Lung (tissue), 12 donors: Measurements from ENCODE around the gene PDZD8. TPM values are rescaled to one million over a fixed set of nuclear protein-coding genes. Genes with fewer than 3 reads are reported as not detected.

Source experiments
- ATAC-seq: fragments of 200-7000 bp; cut with Tn5 transposase; one replicate; pipeline ENCODE4 v1.9.1; 2020; ENCODE audit warnings: moderate number of reproducible peaks; ENCODE audit not compliant: insufficient read depth, low FRiP score
- DNase-seq, 3 donors: peaks; one replicate each; pipeline ENCODE4 v3.0.0-alpha.2; 2013 to 2017
- H3K27ac ChIP-seq, 2 donors: one replicate each; pipeline ENCODE4 v1.5.1; 2013; ENCODE audit warnings: mild to moderate bottlenecking in 2 of 2, moderate library complexity in 2 of 2, control low read depth in 1 of 2, inconsistent platforms in 1 of 2, low read depth in 1 of 2, low read length in 1 of 2
- H3K27me3 ChIP-seq, 3 donors: one replicate each; pipeline ENCODE4 v1.5.1; 2013; ENCODE audit warnings: low read length in 2 of 3; ENCODE audit not compliant: control insufficient read depth in 3 of 3, insufficient read depth in 3 of 3
- H3K36me3 ChIP-seq, 4 donors: one replicate each; pipeline ENCODE4 v1.5.1; 2013; ENCODE audit warnings: low read length in 4 of 4, mild to moderate bottlenecking in 1 of 4, moderate library complexity in 1 of 4; ENCODE audit not compliant: control insufficient read depth in 4 of 4, insufficient read depth in 4 of 4
- H3K4me1 ChIP-seq, 5 donors: one replicate each; pipeline ENCODE4 v1.5.1; 2013; ENCODE audit warnings: low read length in 5 of 5, mild to moderate bottlenecking in 2 of 5, moderate library complexity in 1 of 5; ENCODE audit not compliant: control insufficient read depth in 5 of 5, insufficient read depth in 5 of 5
- H3K4me3 ChIP-seq: one replicate; pipeline ENCODE4 v1.5.1; 2013; ENCODE audit warnings: mild to moderate bottlenecking, control low read depth, moderate library complexity
- H3K9ac ChIP-seq, 2 donors: one replicate each; pipeline ENCODE4 v1.5.1; 2013; ENCODE audit warnings: low read length in 2 of 2, control low read depth in 1 of 2; ENCODE audit not compliant: insufficient read depth in 1 of 2
- H3K9me3 ChIP-seq, 4 donors: one replicate each; pipeline ENCODE4 v1.5.1; 2013; ENCODE audit warnings: low read length in 3 of 4, mild to moderate bottlenecking in 1 of 4, moderate library complexity in 1 of 4; ENCODE audit not compliant: control insufficient read depth in 4 of 4, insufficient read depth in 3 of 4
- WGBS, 2 donors: extraction: QIAGEN DNeasy Blood & Tissue Kit; methylation state at CpG; one replicate each; pipeline ENCODE4 v1.1.7; 2013; 5-methylcytosine and 5-hydroxymethylcytosine counted together
- polyA plus RNA-seq, 2 donors: library from polyadenylated mRNA; stranded (reverse); fragments of 200-250 nt; gene quantifications; one replicate each; pipeline ENCODE4 v1.2.1, GENCODE V29; 2013
- total RNA-seq, 2 donors: library from RNA; depleted of rRNA in 1 of 2; stranded (reverse); fragments of >200 nt in 1 of 2; gene quantifications; one replicate each; pipeline ENCODE4 v1.2.1, GENCODE V29; 2014 to 2021
- TF ChIP-seq, protein P1 (sequence below): IDR thresholded peaks from 2 replicates; pipeline ENCODE4 v1.5.1; 2012; ENCODE audit warnings: mild to moderate bottlenecking; ENCODE audit errors: control extremely low read depth, extremely low read depth
- donor health status: control.
- donor health status: control.
- donor health status: Bipolar disorder and iron deficiency.
- donor health status: healthy.
- donor health status: DM: yes; HTN: yes; CAD: no.

PDZD8 gene
- total and polyA plus RNA-seq, 4 donors: 3.7 to 32.0 (median 19.3) TPM

DNA sequence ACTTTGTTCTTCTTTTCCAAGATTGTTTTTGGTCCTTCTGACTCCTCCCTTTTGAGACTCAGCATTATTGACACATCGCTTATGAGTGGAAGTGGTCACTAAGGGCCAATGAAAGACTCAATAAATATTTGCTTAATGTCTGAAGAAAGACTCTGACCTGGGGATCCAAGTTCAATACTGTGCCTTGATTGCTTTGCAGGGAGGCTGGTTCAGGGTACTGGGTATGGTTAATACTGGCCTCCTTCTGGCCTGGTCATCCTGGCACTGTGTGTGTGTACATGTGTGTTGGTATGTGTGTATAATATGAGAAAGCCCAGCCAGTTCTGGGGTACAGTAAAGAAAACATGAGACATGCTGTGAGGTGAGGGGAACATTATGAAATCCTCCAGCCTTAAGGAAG lies 7.6 kb upstream of the PDZD8 start:
- TF ChIP-seq, protein P1, sequence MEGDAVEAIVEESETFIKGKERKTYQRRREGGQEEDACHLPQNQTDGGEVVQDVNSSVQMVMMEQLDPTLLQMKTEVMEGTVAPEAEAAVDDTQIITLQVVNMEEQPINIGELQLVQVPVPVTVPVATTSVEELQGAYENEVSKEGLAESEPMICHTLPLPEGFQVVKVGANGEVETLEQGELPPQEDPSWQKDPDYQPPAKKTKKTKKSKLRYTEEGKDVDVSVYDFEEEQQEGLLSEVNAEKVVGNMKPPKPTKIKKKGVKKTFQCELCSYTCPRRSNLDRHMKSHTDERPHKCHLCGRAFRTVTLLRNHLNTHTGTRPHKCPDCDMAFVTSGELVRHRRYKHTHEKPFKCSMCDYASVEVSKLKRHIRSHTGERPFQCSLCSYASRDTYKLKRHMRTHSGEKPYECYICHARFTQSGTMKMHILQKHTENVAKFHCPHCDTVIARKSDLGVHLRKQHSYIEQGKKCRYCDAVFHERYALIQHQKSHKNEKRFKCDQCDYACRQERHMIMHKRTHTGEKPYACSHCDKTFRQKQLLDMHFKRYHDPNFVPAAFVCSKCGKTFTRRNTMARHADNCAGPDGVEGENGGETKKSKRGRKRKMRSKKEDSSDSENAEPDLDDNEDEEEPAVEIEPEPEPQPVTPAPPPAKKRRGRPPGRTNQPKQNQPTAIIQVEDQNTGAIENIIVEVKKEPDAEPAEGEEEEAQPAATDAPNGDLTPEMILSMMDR: no peak
- Histone ChIP-seq H3K9me3 (no peaks in the 10 kb centered on the region), H3K27ac (no peak overlapping the region), H3K36me3 (no peaks in the 10 kb centered on the region), H3K9ac (no peak overlapping the region), H3K4me3 (no peak overlapping the region), H3K4me1 (no peaks in the 10 kb centered on the region), H3K27me3 (peaks cover 0 to 15% (median 15%) of the 10 kb centered on the region in 3 donors)
- no peak for DNase-seq
- 68 to 74% methylated on average over 1 of the region's 1 CpG for WGBS, 2 donors
- no peak for ATAC-seq

DNA sequence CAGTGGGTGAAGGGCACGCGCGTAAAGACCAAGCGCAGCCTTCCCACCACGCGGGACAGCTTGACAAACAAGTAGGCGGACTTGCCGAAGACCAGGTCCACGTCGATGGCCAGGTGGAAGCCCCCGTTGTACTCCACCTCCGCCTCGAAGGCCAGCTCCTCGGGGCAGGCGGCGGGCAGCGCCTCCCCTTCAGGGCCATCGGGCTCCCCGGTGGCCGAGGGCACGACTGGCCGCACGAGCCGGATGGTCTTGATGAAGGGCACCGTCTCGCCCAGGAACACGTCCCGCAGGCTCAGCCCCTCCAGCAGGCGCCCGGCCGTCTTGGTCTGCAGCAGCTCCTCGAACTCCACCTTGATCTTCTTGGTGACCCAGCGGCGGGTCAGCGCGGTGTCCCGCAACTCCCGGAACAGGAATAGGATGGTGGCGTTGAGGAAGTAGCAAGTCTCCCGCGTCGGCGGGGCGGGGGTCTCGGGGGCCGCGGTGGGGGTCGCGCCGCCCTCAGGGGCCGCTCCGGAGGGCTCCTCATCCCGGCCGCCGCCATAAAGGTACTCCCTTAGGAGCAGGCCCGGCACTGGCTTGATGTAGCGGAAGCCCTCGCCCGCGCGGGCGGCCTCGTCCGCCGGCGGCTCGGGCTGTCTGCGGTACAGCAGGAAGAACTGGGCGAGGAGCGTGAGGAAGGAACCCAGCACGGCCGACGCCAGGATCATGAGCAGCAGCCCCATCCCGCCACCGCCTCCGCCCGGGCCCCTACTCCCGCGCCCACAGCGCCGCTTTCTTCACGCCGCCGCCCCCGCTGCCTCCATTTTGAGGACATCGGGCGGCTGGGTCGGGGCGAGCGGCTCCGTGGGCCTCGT lies 507 bp downstream of the PDZD8 start:
- Histone ChIP-seq H3K4me3 (peak overlapping the region; percentile 62), H3K36me3 (no peaks in the 10 kb centered on the region), H3K27ac (peak overlapping the region; percentile 94 to 95), H3K27me3 (peaks cover 0 to 12% (median 6%) of the 10 kb centered on the region in 3 donors), H3K9me3 (no peaks in the 10 kb centered on the region), H3K9ac (peak overlapping the region; percentile 44 to 55), H3K4me1 (peaks cover 0 to 25% (median 7%) of the 10 kb centered on the region in 5 donors)
- WGBS, 2 donors: 0 to 1% methylated on average over 81 to 92 of the region's 92 CpGs
- ATAC-seq (peak; percentile 4), DNase-seq (peak; percentile 21 to 71 (median 48))
- TF ChIP-seq, protein P1: no peak

DNA sequence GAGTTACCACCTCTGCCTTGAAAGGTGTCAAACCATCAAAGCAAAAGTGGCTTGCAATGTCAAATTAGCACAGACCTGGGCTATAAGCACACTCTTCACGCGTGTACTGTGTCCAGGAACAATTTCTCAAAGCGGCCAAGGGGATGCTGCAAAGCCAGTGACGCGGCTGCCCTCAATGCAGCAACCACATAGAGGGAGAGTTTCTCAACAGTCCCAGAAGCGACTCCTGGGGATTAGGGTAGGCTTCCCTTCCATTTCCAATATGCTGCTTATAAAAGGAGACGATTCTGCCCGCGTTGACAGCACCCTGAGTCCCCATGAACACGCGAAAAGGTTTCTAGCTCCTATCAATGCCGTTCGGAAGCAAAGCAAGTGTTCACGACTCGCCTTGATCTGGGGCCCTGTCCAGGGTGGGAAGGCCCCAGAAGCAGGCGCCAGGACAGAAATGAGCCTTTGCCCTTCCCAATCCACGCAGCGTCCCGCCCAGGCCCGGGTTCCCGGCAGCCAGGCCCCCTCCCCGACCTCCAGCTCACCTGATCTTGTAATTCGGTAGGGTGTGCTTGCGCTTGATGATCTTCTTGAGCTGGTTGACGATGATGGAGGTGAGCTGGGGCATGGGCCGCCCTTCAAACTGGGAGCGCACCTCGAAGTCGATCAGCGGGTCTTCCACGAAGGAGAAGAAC lies 1.3 kb downstream of the PDZD8 start:
- DNase-seq (peak; percentile 54 to 67 (median 65)), ATAC-seq (no peak)
- peak overlapping the region in 1 of 2 donors; percentile 78 for H3K27ac ChIP-seq
- H3K4me3 ChIP-seq: peak overlapping the region; percentile 62
- peaks cover 0 to 25% (median 7%) of the 10 kb centered on the region in 5 donors for H3K4me1 ChIP-seq
- H3K27me3 ChIP-seq: peaks cover 0 to 8% (median 5%) of the 10 kb centered on the region in 3 donors
- WGBS, 2 donors: 0 to 1% methylated on average over 31 of the region's 31 CpGs
- no peaks in the 10 kb centered on the region for H3K36me3 ChIP-seq
- TF ChIP-seq, protein P1: no peak
- peak overlapping the region; percentile 55 to 81 for H3K9ac ChIP-seq
- H3K9me3 ChIP-seq: no peaks in the 10 kb centered on the region
